ENCODE measurements around the gene TBCCD1. TPM values are rescaled to one million over a fixed set of nuclear protein-coding genes. Genes with fewer than 3 reads are reported as not detected.
"Not testable (repeated sequence)": the region's sequence is repeated elsewhere in the genome, so short reads cannot be mapped to it uniquely, and the experiment has no call there.

TBCCD1 gene
- total and polyA plus RNA-seq, 4 experiments from 2014 or later: 20.1 to 28.6 (median 20.7) TPM

GRCh38 chr3:186571644-186572013 lies 4.5 kb upstream of the TBCCD1 start:
- H3K4me1 Mint-ChIP-seq: peaks cover 25 to 65% (median 39%) of the 10 kb centered on the region in 4 donors
- no peaks in the 10 kb centered on the region for H3K27me3 Mint-ChIP-seq
- H3K27ac ChIP-seq (ENCODE audit: low read depth, low read length): peak overlapping the region; percentile 91
- H3K4me3 Mint-ChIP-seq: peak overlapping the region; percentile 89 to 100 (median 94)
- ChIA-PET POLR2A (ENCODE audit: partially characterized antibody) (interaction anchor here (1.4 to 8.5 kb wide), 3 partner anchors 19 to 214 kb away, joined by 4 to 100 read pairs (median 5); partner anchors contain the start of gene EIF4A2), CTCF (ENCODE audit: partially characterized antibody) (interaction anchor here (0.9 to 5.2 kb wide), 4 partner anchors 31 to 634 kb away, joined by 3 to 56 read pairs (median 6); partner anchors contain the start of gene TRA2B)
- H3K27me3 ChIP-seq (ENCODE audit: insufficient read depth, low read length): no peaks in the 10 kb centered on the region
- no peak for DNase-seq
- peaks cover 20% of the 10 kb centered on the region for H3K36me3 ChIP-seq (ENCODE audit: insufficient read depth, low read length)
- H3K9me3 Mint-ChIP-seq: peaks cover 0 to 2% (median 0%) of the 10 kb centered on the region in 8 donors
- H3K9me3 ChIP-seq (ENCODE audit: control insufficient read depth in 1 of 2, low read length in 2 of 2): no peaks in the 10 kb centered on the region
- intact Hi-C loops (cut with micrococcal nuclease): loop anchor here (2.0 kb wide), 1 partner anchor 19 kb away; no protein-coding TSS in a partner anchor
- H3K4me1 ChIP-seq (ENCODE audit: insufficient read depth, low read length): peaks cover 30% of the 10 kb centered on the region
- peak overlapping the region; percentile 88 to 99 (median 97) for H3K27ac Mint-ChIP-seq
- H3K4me3 ChIP-seq (ENCODE audit: low read length in 2 of 2): peak overlapping the region in 1 of 2 donors; percentile 93
- H3K36me3 Mint-ChIP-seq: peaks cover 26 to 54% of the 10 kb centered on the region in 2 donors

GRCh38 chr3:186570941-186571643 lies 4.0 kb upstream of the TBCCD1 start:
- Mint-ChIP-seq H3K4me3 (peak overlapping the region; percentile 89 to 100 (median 94)), H3K27me3 (no peaks in the 10 kb centered on the region), H3K9me3 (peaks cover 0 to 2% (median 0%) of the 10 kb centered on the region in 8 donors), H3K36me3 (peaks cover 22 to 52% of the 10 kb centered on the region in 2 donors), H3K4me1 (peaks cover 30 to 71% (median 44%) of the 10 kb centered on the region in 4 donors), H3K27ac (peak overlapping the region; percentile 89 to 99 (median 97))
- H3K27me3 ChIP-seq (ENCODE audit: insufficient read depth, low read length): no peaks in the 10 kb centered on the region
- intact Hi-C loops (cut with micrococcal nuclease): loop anchor here (1.0 to 2.0 kb wide), 4 partner anchors 20 to 985 kb away; partner anchors contain the start of genes EIF4A2, RFC4 and SENP2
- DNase-seq: no peak
- H3K27ac ChIP-seq (ENCODE audit: low read depth, low read length): peak overlapping the region; percentile 91
- no peaks in the 10 kb centered on the region for H3K9me3 ChIP-seq (ENCODE audit: control insufficient read depth in 1 of 2, low read length in 2 of 2)
- peaks cover 15% of the 10 kb centered on the region for H3K36me3 ChIP-seq (ENCODE audit: insufficient read depth, low read length)
- peaks cover 35% of the 10 kb centered on the region for H3K4me1 ChIP-seq (ENCODE audit: insufficient read depth, low read length)
- POLR2A ChIA-PET (ENCODE audit: partially characterized antibody): interaction anchor here (0.7 to 8.5 kb wide), 12 partner anchors 19 to 985 kb away, joined by 3 to 100 read pairs (median 5); partner anchors contain the start of genes EIF4A2, SENP2 and TRA2B
- CTCF ChIA-PET (ENCODE audit: partially characterized antibody): interaction anchor here (0.9 to 5.2 kb wide), 9 partner anchors 14 to 633 kb away, joined by 3 to 56 read pairs (median 4); partner anchors contain the start of genes EIF4A2 and TRA2B
- H3K4me3 ChIP-seq (ENCODE audit: low read length in 2 of 2): peak overlapping the region; percentile 64 to 93

GRCh38 chr3:186570096-186570940 lies 3.2 kb upstream of the TBCCD1 start, which contains the start of gene DNAJB11:
DNAJB11 (plus strand) TSS chr3:186570720; CDS start chr3:186570898, 178 bp downstream.
- CTCF ChIA-PET (ENCODE audit: partially characterized antibody): interaction anchor here (1.0 to 5.2 kb wide), 8 partner anchors 15 to 632 kb away, joined by 3 to 56 read pairs (median 4); partner anchors contain the start of genes EIF4A2 and TRA2B
- Mint-ChIP-seq H3K4me3 (peak within 1 kb of the TSS; percentile 89 to 100 (median 94)), H3K36me3 (peaks cover 15 to 44% of the 10 kb centered on the region in 2 donors), H3K27ac (peak within 1 kb of the TSS; percentile 95 to 99 (median 98)), H3K4me1 (peaks cover 30 to 71% (median 45%) of the 10 kb centered on the region in 4 donors), H3K9me3 (peaks cover 0 to 2% (median 0%) of the 10 kb centered on the region in 8 donors), H3K27me3 (no peaks in the 10 kb centered on the region)
- H3K9me3 ChIP-seq (ENCODE audit: control insufficient read depth in 1 of 2, low read length in 2 of 2): no peaks in the 10 kb centered on the region
- intact Hi-C loops (cut with micrococcal nuclease): loop anchor here (1.0 to 2.0 kb wide), 4 partner anchors 20 to 984 kb away; partner anchors contain the start of genes EIF4A2, RFC4 and SENP2
- POLR2A ChIA-PET (ENCODE audit: partially characterized antibody): interaction anchor here (0.6 to 8.5 kb wide), 20 partner anchors 9 to 1069 kb away, joined by 3 to 100 read pairs (median 4); partner anchors contain the start of genes EIF4A2, RPL39L, SENP2 and TRA2B
- H3K27ac ChIP-seq (ENCODE audit: low read depth, low read length): peak within 1 kb of the TSS; percentile 91
- DNase-seq: peak; percentile 96 to 100 (median 99)
- peak within 1 kb of the TSS; percentile 71 to 93 for H3K4me3 ChIP-seq (ENCODE audit: low read length in 2 of 2)
- peaks cover 7% of the 10 kb centered on the region for H3K36me3 ChIP-seq (ENCODE audit: insufficient read depth, low read length)
- H3K27me3 ChIP-seq (ENCODE audit: insufficient read depth, low read length): no peaks in the 10 kb centered on the region
- peaks cover 37% of the 10 kb centered on the region for H3K4me1 ChIP-seq (ENCODE audit: insufficient read depth, low read length)

- Histone ChIP-seq H3K27me3 (ENCODE audit: insufficient read depth, low read length) (no peaks in the 10 kb centered on the region), H3K4me3 (ENCODE audit: low read length in 2 of 2) (peak overlapping the region; percentile 71 to 93), H3K27ac (ENCODE audit: low read depth, low read length) (peak overlapping the region; percentile 85), H3K9me3 (ENCODE audit: control insufficient read depth in 1 of 2, low read length in 2 of 2) (no peaks in the 10 kb centered on the region), H3K36me3 (ENCODE audit: insufficient read depth, low read length) (peaks cover 5% of the 10 kb centered on the region), H3K4me1 (ENCODE audit: insufficient read depth, low read length) (peaks cover 37% of the 10 kb centered on the region)
- Mint-ChIP-seq H3K4me3 (peak overlapping the region; percentile 89 to 100 (median 94)), H3K9me3 (peaks cover 0 to 2% (median 0%) of the 10 kb centered on the region in 8 donors), H3K36me3 (peaks cover 13 to 38% of the 10 kb centered on the region in 2 donors), H3K27ac (peak overlapping the region; percentile 95 to 99 (median 98)), H3K4me1 (peaks cover 30 to 71% (median 47%) of the 10 kb centered on the region in 4 donors), H3K27me3 (no peaks in the 10 kb centered on the region)
- no peak for DNase-seq
- intact Hi-C loops (cut with micrococcal nuclease): loop anchor here (1.0 to 10.0 kb wide), 5 partner anchors 21 to 983 kb away; partner anchors contain the start of genes EIF4A2, RFC4, RPL39L and SENP2
- CTCF ChIA-PET (ENCODE audit: partially characterized antibody): interaction anchor here (1.0 to 5.2 kb wide), 8 partner anchors 15 to 632 kb away, joined by 3 to 56 read pairs (median 4); partner anchors contain the start of genes EIF4A2 and TRA2B
- POLR2A ChIA-PET (ENCODE audit: partially characterized antibody): interaction anchor here (0.7 to 8.5 kb wide), 16 partner anchors 9 to 984 kb away, joined by 3 to 100 read pairs (median 5); partner anchors contain the start of genes EIF4A2, RPL39L, SENP2 and TRA2B
Observed at GRCh38 chr3:186569779-186570095, 2.6 kb upstream of the TBCCD1 start.

GRCh38 chr3:186569361-186569760 lies 2.2 kb upstream of the TBCCD1 start:
- H3K4me1 ChIP-seq (ENCODE audit: insufficient read depth, low read length): peaks cover 41% of the 10 kb centered on the region
- H3K27me3 Mint-ChIP-seq; DNase-seq; H3K27me3 ChIP-seq (ENCODE audit: insufficient read depth, low read length); H3K9me3 Mint-ChIP-seq; H3K36me3 ChIP-seq (ENCODE audit: insufficient read depth, low read length); H3K9me3 ChIP-seq (ENCODE audit: control insufficient read depth in 1 of 2, low read length in 2 of 2): not testable (repeated sequence)
- POLR2A ChIA-PET (ENCODE audit: partially characterized antibody): interaction anchor here (0.7 to 8.5 kb wide), 7 partner anchors 47 to 637 kb away, joined by 3 to 100 read pairs (median 5); partner anchors contain the start of genes EIF4A2 and TRA2B
- intact Hi-C loops (cut with micrococcal nuclease): loop anchor here (10.0 kb wide), 1 partner anchor 565 kb away; the partner anchor contains the start of gene RPL39L
- CTCF ChIA-PET (ENCODE audit: partially characterized antibody): interaction anchor here (1.0 to 5.2 kb wide), 3 partner anchors 47 to 570 kb away, joined by 5 to 56 read pairs (median 6); partner anchors contain the start of gene RPL39L
- H3K4me1 Mint-ChIP-seq: peaks cover 32 to 71% (median 49%) of the 10 kb centered on the region in 4 donors
- H3K27ac ChIP-seq (ENCODE audit: low read depth, low read length): peak overlapping the region; percentile 85
- H3K4me3 Mint-ChIP-seq: peak overlapping the region in 7 of 8 donors; percentile 89 to 100 (median 95)
- H3K27ac Mint-ChIP-seq: peak overlapping the region; percentile 95 to 99 (median 98)
- H3K4me3 ChIP-seq (ENCODE audit: low read length in 2 of 2): peak overlapping the region in 1 of 2 donors; percentile 71
- peaks cover 10 to 35% of the 10 kb centered on the region in 2 donors for H3K36me3 Mint-ChIP-seq

GRCh38 chr3:186566772-186567071 lies 417 bp downstream of the TBCCD1 start:
- H3K4me3 ChIP-seq (ENCODE audit: low read length in 2 of 2): peak overlapping the region; percentile 83 to 96
- H3K36me3 ChIP-seq (ENCODE audit: insufficient read depth, low read length): no peaks in the 10 kb centered on the region
- no peaks in the 10 kb centered on the region for H3K27me3 ChIP-seq (ENCODE audit: insufficient read depth, low read length)
- Mint-ChIP-seq H3K4me1 (peaks cover 41 to 84% (median 65%) of the 10 kb centered on the region in 4 donors), H3K36me3 (peaks cover 12 to 37% of the 10 kb centered on the region in 2 donors), H3K27ac (peak overlapping the region; percentile 95 to 99 (median 97)), H3K9me3 (peaks cover 0 to 2% (median 0%) of the 10 kb centered on the region in 8 donors), H3K4me3 (peak overlapping the region; percentile 94 to 98 (median 95)), H3K27me3 (no peaks in the 10 kb centered on the region)
- POLR2A ChIA-PET (ENCODE audit: partially characterized antibody): interaction anchor here (0.6 to 8.5 kb wide), 5 partner anchors 18 to 630 kb away, joined by 3 to 100 read pairs (median 5); partner anchors contain the start of genes EIF4A2 and TRA2B
- H3K4me1 ChIP-seq (ENCODE audit: insufficient read depth, low read length): peaks cover 64% of the 10 kb centered on the region
- H3K9me3 ChIP-seq (ENCODE audit: control insufficient read depth in 1 of 2, low read length in 2 of 2): no peaks in the 10 kb centered on the region
- CTCF ChIA-PET (ENCODE audit: partially characterized antibody): interaction anchor here (1.9 to 4.6 kb wide), 3 partner anchors 49 to 623 kb away, joined by 6 to 30 read pairs (median 7); partner anchors contain the start of gene RPL39L
- intact Hi-C loops (cut with micrococcal nuclease): loop anchor here (1.0 to 10.0 kb wide), 4 partner anchors 26 to 628 kb away; partner anchors contain the start of genes RPL39L and TRA2B
- no peak for DNase-seq
- peak overlapping the region; percentile 91 for H3K27ac ChIP-seq (ENCODE audit: low read depth, low read length)

All from CD4-positive, alpha-beta memory T cell (primary cell).